HEK293 (cell line): Measurements from ENCODE around the gene SH3BP5.

Source experiments
- CTCF ChIA-PET: fragments of 350-600 bp; formaldehyde crosslinking; extraction: SDS; loops from one replicate; lab custom pipeline; 2021; ENCODE audit warnings: antibody characterized with exemption; lab: Yijun Ruan, JAX
- POLR2A ChIA-PET: fragments of 300-600 bp; formaldehyde crosslinking; extraction: SDS; loops from one replicate; lab custom pipeline; 2020; ENCODE audit warnings: antibody characterized with exemption, inconsistent platforms; lab: Yijun Ruan, JAX
- H3K27ac ChIP-seq: fragments of 200-500 bp; sonication (Bioruptor generic); 2 replicates; pipeline ENCODE4 v1.5.1; 2014; ENCODE audit warnings: low read depth, low read length, control low read depth, inconsistent platforms; ENCODE audit errors: extremely low read depth
- H3K36me3 ChIP-seq, 2 experiments: fragments of 200-500 bp in 1 of 2; sonication (Bioruptor generic) in 1 of 2; 1 replicate in 1 of 2; 2 replicates in 1 of 2; pipeline ENCODE4 v1.5.1; 2014 to 2017; ENCODE audit warnings: inconsistent platforms in 2 of 2, low read length in 2 of 2; ENCODE audit not compliant: control insufficient read depth in 2 of 2, insufficient read depth in 1 of 2
- H3K4me1 ChIP-seq: fragments of 200-500 bp; sonication (Bioruptor generic); 2 replicates; pipeline ENCODE4 v1.5.1; 2014; ENCODE audit warnings: mild to moderate bottlenecking, low read length, inconsistent platforms; ENCODE audit not compliant: control insufficient read depth, insufficient read depth
- H3K4me3 ChIP-seq: 2 replicates; pipeline ENCODE4 v1.5.1; 2011; ENCODE audit warnings: low read depth, mild to moderate bottlenecking, control low read depth, low read length, moderate library complexity
- H3K9me3 ChIP-seq: fragments of 200-500 bp; sonication (Bioruptor generic); 2 replicates; pipeline ENCODE4 v1.5.1; 2014; ENCODE audit warnings: low read depth, low read length, inconsistent platforms; ENCODE audit not compliant: control insufficient read depth, insufficient read depth
- GLIS2 ChIP-seq: fragments of 450-650 bp; formaldehyde crosslinking; IDR thresholded peaks from 2 replicates; pipeline ENCODE4 v1.5.1; 2016; ENCODE audit warnings: missing biosample characterization, missing genetic modification characterization
- INSM2 ChIP-seq: fragments of 450-650 bp; formaldehyde crosslinking; IDR thresholded peaks from 2 replicates; pipeline ENCODE4 v1.5.1; 2016; ENCODE audit warnings: missing biosample characterization, missing genetic modification characterization
- KLF1 ChIP-seq: fragments of 450-650 bp; formaldehyde crosslinking; IDR thresholded peaks from 2 replicates; pipeline ENCODE4 v1.5.1; 2016; ENCODE audit warnings: missing biosample characterization, missing genetic modification characterization
- KLF8 ChIP-seq: fragments of 450-650 bp; formaldehyde crosslinking; IDR thresholded peaks from 2 replicates; pipeline ENCODE4 v1.5.1; 2016; ENCODE audit warnings: missing biosample characterization, missing genetic modification characterization
- KLF9 ChIP-seq: fragments of 450-650 bp; formaldehyde crosslinking; IDR thresholded peaks from 2 replicates; pipeline ENCODE4 v1.5.1; 2016; ENCODE audit warnings: missing biosample characterization, missing genetic modification characterization, low read depth
- MYNN ChIP-seq: fragments of 450-650 bp; formaldehyde crosslinking; IDR thresholded peaks from 2 replicates; pipeline ENCODE4 v1.5.1; 2016; ENCODE audit warnings: missing biosample characterization, missing genetic modification characterization, borderline replicate concordance
- OVOL3 ChIP-seq: fragments of 450-650 bp; formaldehyde crosslinking; IDR thresholded peaks from 2 replicates; pipeline ENCODE4 v1.5.1; 2016; ENCODE audit warnings: missing biosample characterization, missing genetic modification characterization
- PRDM1 ChIP-seq: fragments of 450-650 bp; formaldehyde crosslinking; IDR thresholded peaks from 2 replicates; pipeline ENCODE4; 2016; ENCODE audit warnings: missing biosample characterization, missing genetic modification characterization
- SALL2 ChIP-seq: fragments of 450-650 bp; formaldehyde crosslinking; IDR thresholded peaks from 2 replicates; pipeline ENCODE4 v1.5.0; 2017; ENCODE audit warnings: missing biosample characterization, mild to moderate bottlenecking, missing genetic modification characterization, borderline replicate concordance
- WT1 ChIP-seq: fragments of 450-650 bp; formaldehyde crosslinking; IDR thresholded peaks from 2 replicates; pipeline ENCODE4 v1.5.1; 2016; ENCODE audit warnings: missing biosample characterization, missing genetic modification characterization
- ZBTB17 ChIP-seq: fragments of 450-650 bp; formaldehyde crosslinking; IDR thresholded peaks from 2 replicates; pipeline ENCODE4 v1.5.1; 2016; ENCODE audit warnings: missing biosample characterization, missing genetic modification characterization
- ZBTB6 ChIP-seq: fragments of 450-650 bp; formaldehyde crosslinking; IDR thresholded peaks from 2 replicates; pipeline ENCODE4 v1.5.1; 2017; ENCODE audit warnings: missing biosample characterization, missing genetic modification characterization
- ZBTB7A ChIP-seq: fragments of 450-650 bp; formaldehyde crosslinking; IDR thresholded peaks from 2 replicates; pipeline ENCODE4 v1.5.1; 2016; ENCODE audit warnings: low read depth, missing biosample characterization, missing genetic modification characterization
- ZFP69B ChIP-seq: fragments of 450-650 bp; formaldehyde crosslinking; IDR thresholded peaks from 2 replicates; pipeline ENCODE4 v1.5.1; 2016; ENCODE audit warnings: missing biosample characterization, missing genetic modification characterization
- ZNF112 ChIP-seq: fragments of 450-650 bp; formaldehyde crosslinking; IDR thresholded peaks from 2 replicates; pipeline ENCODE4 v1.5.0; 2017; ENCODE audit warnings: missing biosample characterization, missing genetic modification characterization
- ZNF155 ChIP-seq: fragments of 450-650 bp; formaldehyde crosslinking; IDR thresholded peaks from 2 replicates; pipeline ENCODE4 v1.5.1; 2016; ENCODE audit warnings: missing biosample characterization, missing genetic modification characterization
- ZNF24 ChIP-seq: fragments of 450-650 bp; formaldehyde crosslinking; IDR thresholded peaks from 2 replicates; pipeline ENCODE4 v1.5.1; 2016; ENCODE audit warnings: missing biosample characterization, missing genetic modification characterization
- ZNF292 ChIP-seq: fragments of 450-650 bp; formaldehyde crosslinking; IDR thresholded peaks from 2 replicates; pipeline ENCODE4 v1.5.1; 2016; ENCODE audit warnings: low read depth, missing biosample characterization, missing genetic modification characterization, borderline replicate concordance
- ZNF394 ChIP-seq: fragments of 450-650 bp; formaldehyde crosslinking; IDR thresholded peaks from 2 replicates; pipeline ENCODE4 v1.5.1; 2016; ENCODE audit warnings: missing biosample characterization, missing genetic modification characterization, mild to moderate bottlenecking, moderate library complexity, borderline replicate concordance
- ZNF426 ChIP-seq: fragments of 450-650 bp; formaldehyde crosslinking; IDR thresholded peaks from 2 replicates; pipeline ENCODE4 v1.5.1; 2017; ENCODE audit warnings: missing biosample characterization, missing genetic modification characterization, mild to moderate bottlenecking, inconsistent platforms, moderate library complexity
- ZNF580 ChIP-seq: fragments of 450-650 bp; formaldehyde crosslinking; IDR thresholded peaks from 2 replicates; pipeline ENCODE4 v1.5.1; 2016; ENCODE audit warnings: missing biosample characterization, missing genetic modification characterization
- ZNF645 ChIP-seq: fragments of 450-650 bp; formaldehyde crosslinking; IDR thresholded peaks from 2 replicates; pipeline ENCODE4; 2016; ENCODE audit warnings: missing biosample characterization, missing genetic modification characterization
- ZNF76 ChIP-seq: fragments of 450-650 bp; formaldehyde crosslinking; IDR thresholded peaks from 2 replicates; pipeline ENCODE4; 2016; ENCODE audit warnings: low read depth, missing biosample characterization, missing genetic modification characterization, borderline replicate concordance
- ZNF843 ChIP-seq: fragments of 450-650 bp; formaldehyde crosslinking; IDR thresholded peaks from 2 replicates; pipeline ENCODE4 v1.5.1; 2016; ENCODE audit warnings: missing biosample characterization, missing genetic modification characterization
- ZSCAN18 ChIP-seq: fragments of 450-650 bp; formaldehyde crosslinking; IDR thresholded peaks from 2 replicates; pipeline ENCODE4 v1.5.1; 2016; ENCODE audit warnings: missing biosample characterization, missing genetic modification characterization

SH3BP5 gene

GRCh38 chr3:15284121-15284889 is 48.1 kb downstream of the SH3BP5 start (continued):
- TF ChIP-seq ZNF24 (no peak), ZNF426 (tag by site-specific recombination) (no peak), ZSCAN18 (tag by site-specific recombination) (no peak), ZNF292 (tag by site-specific recombination) (no peak), ZFP69B (tag by site-specific recombination) (no peak), ZNF843 (no peak), INSM2 (no peak), KLF1 (tag by site-specific recombination) (peak; percentile 66), ZBTB17 (tag by site-specific recombination) (0 out of 2 replicates have a peak, but pooled peaks have one; percentile 13), ZNF580 (tag by site-specific recombination) (no peak), PRDM1 (no peak), SALL2 (no peak), GLIS2 (tag by site-specific recombination) (no peak), ZNF155 (tag by site-specific recombination) (no peak), OVOL3 (tag by site-specific recombination) (no peak), KLF9 (tag by site-specific recombination) (peak; percentile 90), WT1 (tag by site-specific recombination) (no peak), ZNF112 (tag by site-specific recombination) (no peak), ZNF394 (peak; percentile 31; the same call in 1 of the 2 replicates), KLF8 (tag by site-specific recombination) (no peak)

GRCh38 chr3:15283702-15284101 is 48.7 kb downstream of the SH3BP5 start:
- no peaks in the 10 kb centered on the region for H3K36me3 ChIP-seq
- TF ChIP-seq ZNF76 (tag by site-specific recombination) (no peak), ZNF645 (tag by site-specific recombination) (no peak), ZBTB7A (no peak), ZBTB6 (tag by site-specific recombination) (no peak), MYNN (tag by site-specific recombination) (no peak)
- no peak overlapping the region for H3K27ac ChIP-seq
- H3K4me3 ChIP-seq = no peak overlapping the region
- ChIA-PET CTCF (interaction anchor here (3.9 kb wide), 1 partner anchor 16 kb away, joined by 19 read pairs; no protein-coding TSS in a partner anchor), POLR2A (interaction anchor here (1.3 kb wide), 1 partner anchor 49 kb away, joined by 4 read pairs; the partner anchor contains the start of gene SH3BP5)
- H3K4me1 ChIP-seq = peaks cover 4% of the 10 kb centered on the region; the same call in 1 of the 2 replicates
- no peaks in the 10 kb centered on the region for H3K9me3 ChIP-seq
